OCI-LY3 (cell line): Measurements from ENCODE around the gene NINJ1.

Source experiments
- CTCF ChIP-seq: fragments of 200-600, 300-600 bp; sonication (generic); IDR thresholded peaks from 2 replicates; pipeline ENCODE4 v1.5.1; 2014; ENCODE audit warnings: antibody characterized with exemption, low read length, low read depth
- EZH2phosphoT487 ChIP-seq: fragments of 200-600 bp; shearing (Covaris generic); IDR thresholded peaks from 2 replicates; pipeline ENCODE4 v1.6.1; 2018; ENCODE audit warnings: antibody characterized with exemption, mixed run types, low read depth

GRCh38 chr9:93117924-93118862 lies 15.9 kb downstream of the NINJ1 start:
- TF ChIP-seq CTCF (no peak), EZH2phosphoT487 (no peak)
